H1 (cell line): Measurements from ENCODE around the gene SPACDR. TPM values are rescaled to one million over a fixed set of nuclear protein-coding genes. Genes with fewer than 3 reads are reported as not detected.

ENCODE experiments used
- CTCF ChIA-PET: fragments of 300-600 bp; sonication (Branson Sonifier 250); formaldehyde crosslinking; loops from one replicate; lab custom pipeline; 2021; ENCODE audit not compliant: partially characterized antibody; lab: Charles Lee
- POLR2A ChIA-PET: fragments of 300-600 bp; sonication (Branson Sonifier 250); formaldehyde crosslinking; loops from one replicate; lab custom pipeline; 2021; ENCODE audit warnings: inconsistent platforms; ENCODE audit not compliant: partially characterized antibody; lab: Charles Lee
- DNase-seq, 2 experiments: peaks; one replicate each; pipeline versions ENCODE4 v3.0.0 to v3.0.0-alpha.2; 2010 to 2022; ENCODE audit warnings: low spot score in 2 of 2, low read depth in 1 of 2, mixed read lengths in 1 of 2
- FAIRE-seq: peaks from 2 replicates; lab custom pipeline; 2011; peaks lifted over from hg19 to GRCh38; lab: Jason Lieb, UNC
- H2AFZ ChIP-seq: 2 replicates; pipeline ENCODE4 v1.8.1; 2012; ENCODE audit warnings: low read length, inconsistent platforms
- H2AK5ac ChIP-seq: 2 replicates; pipeline ENCODE4 v1.6.1; 2013; ENCODE audit warnings: low read depth, low read length
- H2BK120ac ChIP-seq: replicated peaks from 2 replicates; pipeline ENCODE3; 2013; ENCODE audit warnings: low read depth, low read length, inconsistent platforms
- H2BK12ac ChIP-seq: 2 replicates; pipeline ENCODE4 v1.6.1; 2013; ENCODE audit warnings: low read depth, low read length
- H2BK15ac ChIP-seq: 2 replicates; pipeline ENCODE4 v1.6.1; 2013; ENCODE audit warnings: low read length
- H2BK20ac ChIP-seq: 2 replicates; pipeline ENCODE4 v1.6.1; 2013; ENCODE audit warnings: low read length
- H2BK5ac ChIP-seq: 2 replicates; pipeline ENCODE4 v1.6.1; 2013; ENCODE audit warnings: low read depth, low read length
- H3K14ac ChIP-seq: 2 replicates; pipeline ENCODE4 v1.6.1; 2013; ENCODE audit warnings: inconsistent platforms; ENCODE audit not compliant: insufficient read length
- H3K18ac ChIP-seq: 2 replicates; pipeline ENCODE4 v1.6.1; 2013; ENCODE audit warnings: low read length; ENCODE audit errors: extremely low read depth
- H3K23ac ChIP-seq: 2 replicates; pipeline ENCODE4 v1.6.1; 2013; ENCODE audit warnings: inconsistent platforms; ENCODE audit not compliant: insufficient read length
- H3K23me2 ChIP-seq: 2 replicates; pipeline ENCODE4 v1.6.1; 2013; ENCODE audit warnings: low read depth, low read length
- H3K27ac ChIP-seq: 2 replicates; pipeline ENCODE4 v1.6.1; 2011; ENCODE audit warnings: low read depth, low read length, inconsistent platforms
- H3K27me3 ChIP-seq, 4 experiments: replicated peaks in 1 of 4; 1 replicate in 1 of 4; 2 replicates in 3 of 4; pipeline versions ENCODE4 v1.6.1 to v1.8.1; 2011 to 2013; ENCODE audit warnings: low read length in 3 of 4, mild to moderate bottlenecking in 3 of 4, inconsistent platforms in 2 of 4, mixed read lengths in 2 of 4, moderate library complexity in 1 of 4; ENCODE audit not compliant: control insufficient read depth in 3 of 4, insufficient read depth in 3 of 4; ENCODE audit errors: extremely low read depth in 1 of 4
- H3K36me3 ChIP-seq, 4 experiments: 2 replicates each; pipeline versions ENCODE4 v1.6.1 to v1.8.1; 2011 to 2013; ENCODE audit warnings: mild to moderate bottlenecking in 4 of 4, low read length in 3 of 4, moderate library complexity in 2 of 4, control low read depth in 1 of 4, inconsistent platforms in 1 of 4; ENCODE audit not compliant: insufficient read depth in 4 of 4, control insufficient read depth in 2 of 4
- H3K4ac ChIP-seq: replicated peaks from 2 replicates; pipeline ENCODE3; 2013; ENCODE audit warnings: low read length, low read depth, mixed read lengths, inconsistent platforms; ENCODE audit not compliant: insufficient read length
- H3K4me1 ChIP-seq, 4 experiments: replicated peaks in 1 of 4; 1 replicate in 1 of 4; 2 replicates in 3 of 4; pipeline versions ENCODE4 v1.6.1 to v1.8.1; 2011 to 2013; ENCODE audit warnings: low read length in 3 of 4, inconsistent platforms in 2 of 4, mixed read lengths in 1 of 4; ENCODE audit not compliant: insufficient read depth in 4 of 4, control insufficient read depth in 3 of 4
- H3K4me2 ChIP-seq, 2 experiments: 2 replicates each; pipeline versions ENCODE4 v1.6.1 to v1.8.1; 2011 to 2013; ENCODE audit warnings: low read depth in 2 of 2, low read length in 2 of 2, control low read depth in 1 of 2, inconsistent platforms in 1 of 2, mild to moderate bottlenecking in 1 of 2; ENCODE audit not compliant: insufficient read depth in 1 of 2
- H3K4me3 ChIP-seq, 4 experiments: fragments of 200-600, 300-600 bp in 1 of 4; sonication (generic), shearing (Covaris generic), sonication (Bioruptor Twin) in 1 of 4; 2 replicates each; pipeline versions ENCODE4 v1.5.1 to v1.8.1; 2011 to 2016; ENCODE audit warnings: low read length in 4 of 4, low read depth in 3 of 4, control low read depth in 2 of 4, inconsistent platforms in 2 of 4, mild to moderate bottlenecking in 2 of 4, mixed read lengths in 1 of 4, moderate library complexity in 1 of 4; ENCODE audit not compliant: insufficient read depth in 2 of 4; ENCODE audit errors: extremely low read depth in 1 of 4
- H3K56ac ChIP-seq: replicated peaks from 2 replicates; pipeline ENCODE3; 2013; ENCODE audit warnings: low read depth, mild to moderate bottlenecking, mixed read lengths, low read length, inconsistent platforms; ENCODE audit not compliant: insufficient read length
- H3K79me1 ChIP-seq: 2 replicates; pipeline ENCODE4 v1.6.1; 2013; ENCODE audit warnings: low read depth, low read length, control low read depth
- H3K79me2 ChIP-seq, 2 experiments: 2 replicates each; pipeline versions ENCODE4 v1.6.1 to v1.8.1; 2012 to 2013; ENCODE audit warnings: low read length in 2 of 2, mild to moderate bottlenecking in 2 of 2, inconsistent platforms in 1 of 2; ENCODE audit not compliant: insufficient read depth in 2 of 2, control insufficient read depth in 1 of 2
- H3K9ac ChIP-seq, 4 experiments: replicated peaks in 1 of 4; 1 replicate in 1 of 4; 2 replicates in 3 of 4; pipeline versions ENCODE4 v1.6.1 to v1.8.1; 2011 to 2013; ENCODE audit warnings: low read depth in 3 of 4, low read length in 3 of 4, control low read depth in 2 of 4, mild to moderate bottlenecking in 2 of 4, moderate library complexity in 2 of 4, inconsistent platforms in 1 of 4; ENCODE audit errors: extremely low read depth in 1 of 4
- H3K9me3 ChIP-seq, 2 experiments: 2 replicates each; pipeline versions ENCODE4 v1.6.1 to v1.8.1; 2012 to 2013; ENCODE audit warnings: mild to moderate bottlenecking in 2 of 2, moderate library complexity in 2 of 2, control low read depth in 1 of 2, inconsistent platforms in 1 of 2, low read depth in 1 of 2, low read length in 1 of 2, mixed read lengths in 1 of 2; ENCODE audit not compliant: insufficient read depth in 2 of 2
- H4K20me1 ChIP-seq, 2 experiments: replicated peaks in 1 of 2; 2 replicates each; pipeline versions ENCODE3 to v1.8.1; 2011 to 2013; ENCODE audit warnings: inconsistent platforms in 2 of 2, low read length in 2 of 2, mild to moderate bottlenecking in 1 of 2; ENCODE audit not compliant: insufficient read depth in 2 of 2, control insufficient read depth in 1 of 2
- H4K5ac ChIP-seq: 2 replicates; pipeline ENCODE4 v1.6.1; 2013; ENCODE audit warnings: low read length, low read depth, mixed read lengths, inconsistent platforms; ENCODE audit not compliant: insufficient read length
- H4K8ac ChIP-seq: 2 replicates; pipeline ENCODE4 v1.8.0; 2013; ENCODE audit warnings: mild to moderate bottlenecking, moderate library complexity, low read length, inconsistent platforms; ENCODE audit not compliant: insufficient read depth; ENCODE audit errors: extremely low read depth
- H4K91ac ChIP-seq: replicated peaks from 2 replicates; pipeline ENCODE3; 2013; ENCODE audit warnings: low read length, mixed read lengths, inconsistent platforms; ENCODE audit not compliant: insufficient read length
- KDM4A ChIP-seq: IDR thresholded peaks from one replicate; pipeline ENCODE4 v1.7.1; 2012; ENCODE audit warnings: low read depth, mild to moderate bottlenecking, moderate library complexity, low read length, inconsistent platforms; ENCODE audit not compliant: severe bottlenecking
- POU5F1 ChIP-seq: IDR thresholded peaks from 2 replicates; pipeline ENCODE4 v1.6.1; 2011; ENCODE audit warnings: low read depth, mild to moderate bottlenecking, low read length, moderate library complexity
- WGBS, 2 experiments: shearing (Covaris generic) in 1 of 2; methylation state at CpG; one replicate each; pipeline versions ENCODE4 v1.1.6 to v1.1.7; 2013 to 2015; ENCODE audit warnings: low lambda C conversion rate in 2 of 2, mixed read lengths in 2 of 2, inconsistent platforms in 1 of 2, low coverage in 1 of 2, missing lambda C conversion rate in 1 of 2; ENCODE audit not compliant: insufficient replicate concordance in 2 of 2, insufficient coverage in 1 of 2, insufficient read length in 1 of 2; ENCODE audit errors: extremely low coverage in 1 of 2, missing lambda C conversion rate in 1 of 2; 5-methylcytosine and 5-hydroxymethylcytosine counted together
- polyA plus RNA-seq, 7 experiments: library from polyadenylated mRNA; depleted of rRNA in 3 of 7; stranded (reverse) in 5 of 7; unstranded in 2 of 7; fragments of >200 nt in 5 of 7; fragments of 200-250 nt in 2 of 7; gene quantifications; 1 replicate in 5 of 7; 2 replicates in 1 of 7; 4 replicates in 1 of 7; pipeline versions ENCODE4 v1.2.1 to v1.2.3, GENCODE V29; 2011 to 2013; ENCODE audit warnings: missing spikeins in 2 of 7, mixed read lengths in 2 of 7
- total RNA-seq: library from RNA; stranded (reverse); fragmentation: NEBNext Ultra II Directional; extraction: Animal tissue kit (Norgen Biotek cat#: 25700); gene quantifications from 2 replicates; pipeline ENCODE4 v1.2.1, GENCODE V29; 2021

The SPACDR gene
- total and polyA plus RNA-seq, 2 of the 8 experiments (the other 6 are each of a cell fraction or from before 2014, with no cell fraction given) = 0.26 TPM; not detected in 1

DNA sequence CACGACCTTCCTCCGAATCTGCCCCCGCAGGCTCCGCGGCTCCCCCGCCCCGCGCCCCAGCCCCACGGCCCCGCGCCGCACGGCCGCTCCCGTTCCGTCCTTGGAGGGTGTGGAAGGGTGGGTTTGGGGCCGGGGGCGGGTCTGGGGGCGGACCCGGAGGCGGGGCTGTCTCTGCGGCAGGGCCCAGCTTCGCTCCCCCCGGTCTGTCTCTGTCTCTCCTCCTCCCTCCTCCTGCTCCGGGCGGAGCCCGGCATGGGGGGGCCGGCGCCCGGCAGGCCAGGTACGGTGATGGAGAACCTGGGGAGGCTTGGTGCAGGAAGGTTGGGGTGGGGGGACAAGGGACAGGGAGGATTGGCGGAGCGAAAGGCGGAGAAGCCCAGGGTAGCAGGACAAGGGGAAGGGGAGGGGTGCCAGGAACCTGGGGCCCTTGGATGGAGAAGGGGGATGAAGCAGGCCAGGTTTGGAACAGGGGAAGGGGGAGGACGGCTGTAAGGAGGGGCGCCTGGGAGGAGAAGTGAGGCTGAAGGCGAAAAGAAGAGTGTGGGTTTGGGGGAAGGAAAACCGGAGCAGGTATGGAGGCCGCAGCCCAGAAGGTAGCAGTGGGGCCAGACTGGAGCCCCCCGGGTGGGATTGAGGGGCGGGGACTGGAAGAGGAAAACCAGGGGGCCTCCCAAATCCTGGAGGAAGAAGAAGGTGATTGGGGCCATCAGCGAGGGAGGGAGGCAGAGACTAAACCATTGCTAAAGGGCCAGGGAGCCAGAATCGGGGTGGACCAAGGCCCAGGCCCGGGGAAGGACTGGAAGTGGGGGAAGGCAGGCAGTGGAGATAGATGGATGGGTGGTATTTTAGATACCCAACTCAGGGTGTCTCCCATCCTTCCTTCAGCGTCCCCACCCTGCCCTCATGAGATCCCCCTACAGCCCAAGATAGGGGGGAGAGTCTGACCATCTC is 19.9 kb upstream of the SPACDR start, which contains the start of gene NYAP1:
NYAP1 (plus strand) TSS at position 206 of the 951 bp plus-strand sequence. CDS start 1,385 bp downstream, outside the sequence.
- no peak within 1 kb of the TSS for H3K27ac ChIP-seq
- 0 out of 2 replicates have a peak within 1 kb of the TSS, but pooled peaks have one; percentile 6 for H2BK20ac ChIP-seq
- H2BK120ac ChIP-seq = no peak within 1 kb of the TSS
- no peaks in the 10 kb centered on the region for H3K27me3 ChIP-seq
- H2BK12ac ChIP-seq = no peak within 1 kb of the TSS
- no peaks in the 10 kb centered on the region for H3K9me3 ChIP-seq
- H2AFZ ChIP-seq = 0 out of 2 replicates have a peak within 1 kb of the TSS, but pooled peaks have one; percentile 1
- H2BK5ac ChIP-seq = no peak within 1 kb of the TSS; the same call in 1 of the 2 replicates
- H3K79me1 ChIP-seq = no peaks in the 10 kb centered on the region
- TF ChIP-seq POU5F1 = no peak
- peak; percentile 47 for TF ChIP-seq KDM4A
- H3K14ac ChIP-seq = no peak within 1 kb of the TSS
- DNase-seq (peak in 1 of 2 experiments; percentile 85), FAIRE-seq (no peak)
- H2BK15ac ChIP-seq = 0 out of 2 replicates have a peak within 1 kb of the TSS, but pooled peaks have one; percentile 25
- H3K9ac ChIP-seq = peak within 1 kb of the TSS in 2 of 4 experiments; percentile 20 to 51; a peak in 5 of 7 replicates
- H3K4ac ChIP-seq = peak within 1 kb of the TSS; percentile 69
- 14% methylated on average over 13 of the region's 45 CpGs; no CpG with 5 or more reads in 1 of the 2 experiments for WGBS, 2 experiments
- H4K20me1 ChIP-seq = peaks cover 0 to under 1% of the 10 kb centered on the region in 2 experiments
- H4K8ac ChIP-seq = peak within 1 kb of the TSS; percentile 31; the same call in 1 of the 2 replicates
- peaks cover 8% of the 10 kb centered on the region; the same call in 1 of the 2 replicates for H3K23me2 ChIP-seq
- no peak within 1 kb of the TSS for H3K23ac ChIP-seq
- POLR2A ChIA-PET = interaction anchor here (0.6 to 1.7 kb wide), 3 partner anchors 9 to 119 kb away, joined by 3 to 5 read pairs (median 4); no protein-coding TSS in a partner anchor
- no peaks in the 10 kb centered on the region; a peak in 1 of 4 replicates for H3K79me2 ChIP-seq
- peak within 1 kb of the TSS; percentile 18 for H4K5ac ChIP-seq
- peaks cover 0 to 9% (median 0%) of the 10 kb centered on the region in 4 experiments; a peak in 2 of 8 replicates for H3K36me3 ChIP-seq
- H3K4me3 ChIP-seq = peak within 1 kb of the TSS; percentile 68 to 80 (median 72)
- H3K4me2 ChIP-seq = peak within 1 kb of the TSS; percentile 82 to 84
- H3K18ac ChIP-seq = peak within 1 kb of the TSS; percentile 83
- no peak within 1 kb of the TSS for H3K56ac ChIP-seq
- peaks cover 0 to 10% (median 6%) of the 10 kb centered on the region in 4 experiments; a peak in 5 of 7 replicates for H3K4me1 ChIP-seq
- CTCF ChIA-PET = interaction anchor here (1.0 to 11.3 kb wide), 11 partner anchors 9 to 85 kb away, joined by 3 to 152 read pairs (median 6); partner anchors contain the start of gene SPACDR
- peak within 1 kb of the TSS; percentile 39 for H4K91ac ChIP-seq
- H2AK5ac ChIP-seq = no peak within 1 kb of the TSS
